Measurements from ENCODE around the gene HRAS.

Gene HRAS

DNA sequence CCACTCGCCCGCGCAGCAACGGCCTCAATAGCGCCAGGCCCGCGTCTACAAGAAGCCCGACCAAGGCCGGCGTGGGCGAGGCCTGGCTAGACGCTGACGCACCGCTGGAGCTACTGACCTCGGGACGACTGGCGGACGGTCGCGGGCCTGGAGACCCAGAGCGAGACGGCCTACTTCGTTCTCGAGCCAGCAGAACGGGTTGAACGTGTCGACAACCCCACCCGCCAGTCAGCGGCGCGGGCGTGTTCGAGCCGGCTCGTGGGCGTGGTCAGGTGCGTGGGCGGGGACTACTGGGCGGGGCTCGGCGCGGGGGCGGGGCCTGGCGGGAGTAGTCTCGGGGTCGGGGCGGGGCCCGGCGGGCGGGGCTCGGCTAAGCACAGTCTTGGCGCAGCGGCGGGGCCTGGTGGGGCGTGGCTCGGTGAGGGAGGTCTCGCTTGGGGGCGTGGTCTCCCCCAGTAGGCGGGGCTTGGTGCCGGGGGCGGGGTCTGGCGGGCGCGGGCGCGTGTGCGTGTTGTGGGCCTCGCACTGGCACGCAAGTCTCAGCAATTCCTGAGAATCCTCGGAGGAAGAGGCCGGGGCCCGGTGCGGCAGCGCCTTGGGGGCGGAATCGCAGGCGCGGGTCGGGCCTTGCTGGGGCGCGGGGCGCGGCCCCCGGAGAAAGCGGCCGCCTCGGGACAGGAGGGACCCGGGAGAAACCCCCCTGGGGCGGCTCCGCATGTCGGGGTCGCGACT is 28.2 kb downstream of the HRAS start, which contains the start of gene RNH1:
RNH1 (minus strand) TSS at position 248 of the 732 bp plus-strand sequence. CDS start 5,080 bp downstream, outside the sequence.
- DNase-seq: peak; percentile 91

DNA sequence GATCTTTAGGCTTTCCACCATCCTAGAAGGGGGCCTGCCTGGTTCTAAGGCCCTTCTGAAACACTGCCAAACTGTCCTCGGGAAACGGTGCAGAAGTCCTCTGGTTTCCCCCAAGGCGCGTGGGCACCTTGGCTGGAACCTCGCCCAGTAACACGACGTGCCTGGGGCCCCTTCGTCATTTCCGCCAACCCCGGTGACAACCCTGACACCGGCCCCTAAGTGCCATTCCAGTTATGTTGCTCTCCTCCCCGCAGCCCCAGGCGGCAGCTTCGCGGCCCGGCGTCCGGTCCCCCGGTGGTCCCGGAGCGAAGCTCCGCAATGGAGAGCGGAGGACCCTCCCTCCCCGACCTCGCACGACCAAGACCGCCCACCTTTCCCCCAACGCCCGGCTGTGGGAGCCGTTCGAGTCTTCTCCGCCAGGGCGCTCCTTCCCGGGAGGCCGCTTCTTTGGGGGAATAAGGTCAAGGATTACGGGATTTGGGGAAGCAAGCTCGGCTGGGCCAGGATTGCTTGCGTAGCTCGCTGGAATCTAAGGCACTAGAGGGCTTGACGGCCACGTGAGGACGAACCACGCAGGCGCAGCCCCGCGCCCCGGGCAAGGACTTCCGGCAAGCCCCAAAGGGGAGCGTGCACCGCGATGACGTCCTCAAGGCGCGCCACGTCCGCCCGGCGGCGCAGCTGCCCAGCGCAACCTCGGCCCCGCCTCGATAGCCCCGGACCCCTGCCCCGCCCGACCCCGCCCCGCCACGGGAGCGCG is 29.0 kb downstream of the HRAS start:
- peak; percentile 94 for DNase-seq

DNA sequence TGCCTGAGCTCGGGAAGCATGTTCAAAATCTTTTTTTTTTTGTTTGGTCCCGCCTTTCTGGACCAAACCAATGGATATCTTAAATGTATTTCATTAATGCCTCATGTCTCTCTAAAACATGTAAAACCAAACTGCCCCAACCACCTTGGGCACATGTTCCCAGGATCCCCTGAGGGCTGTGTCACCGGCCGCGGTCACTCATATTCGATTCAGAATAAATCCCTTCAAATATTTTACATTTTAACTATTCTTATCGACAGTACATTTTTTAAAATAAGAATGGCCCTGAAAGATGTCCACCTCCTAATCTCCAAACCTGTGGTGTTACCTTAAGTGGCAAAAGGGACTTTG is 30.4 kb downstream of the HRAS start:
- DNase-seq: no peak

DNA sequence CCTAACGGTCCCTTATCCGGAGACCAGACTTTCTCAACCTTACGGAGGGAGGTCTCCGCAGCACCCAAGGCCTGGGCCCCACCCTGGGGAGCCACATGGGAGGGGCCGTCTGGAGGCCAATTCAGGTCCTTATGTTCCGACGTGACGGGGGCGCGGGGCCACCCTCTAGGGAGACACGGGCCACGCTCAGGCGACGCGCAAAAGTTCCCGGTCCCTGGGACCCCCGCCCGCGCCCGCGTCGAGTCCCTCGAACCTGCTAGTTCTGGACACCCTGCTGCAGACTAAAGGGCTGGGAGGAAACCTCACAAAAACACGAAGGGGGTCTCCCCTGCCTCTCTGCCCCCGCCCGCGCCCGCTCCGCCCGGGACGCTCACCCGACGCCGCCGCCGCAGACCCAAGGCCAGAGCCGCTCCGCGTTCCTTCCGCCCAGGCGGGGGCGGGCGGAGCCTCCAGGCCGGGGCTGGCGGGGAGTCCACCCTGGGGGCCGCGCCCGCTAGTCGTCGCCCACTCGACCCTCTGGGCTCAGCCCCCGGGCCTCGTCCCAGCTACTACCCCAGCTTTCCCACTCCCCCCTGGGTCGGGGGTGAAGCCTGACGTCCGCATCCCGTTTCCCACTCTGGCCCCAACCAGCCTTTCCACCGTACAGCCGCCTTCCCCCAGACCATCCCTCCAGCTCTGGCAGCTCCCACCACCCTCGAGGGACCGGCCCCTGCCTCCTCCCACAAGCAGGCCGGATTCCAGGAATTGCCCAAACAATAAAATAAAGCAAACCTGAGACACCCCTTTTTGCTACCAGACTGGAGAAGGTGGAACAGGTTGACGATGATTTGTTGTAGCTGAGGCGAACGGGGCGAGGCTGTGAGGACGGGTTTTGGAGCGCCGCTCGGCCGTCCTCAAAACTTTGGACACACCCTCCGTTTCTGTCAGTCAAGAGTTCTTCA is 31.1 kb downstream of the HRAS start:
- DNase-seq: no peak

DNA sequence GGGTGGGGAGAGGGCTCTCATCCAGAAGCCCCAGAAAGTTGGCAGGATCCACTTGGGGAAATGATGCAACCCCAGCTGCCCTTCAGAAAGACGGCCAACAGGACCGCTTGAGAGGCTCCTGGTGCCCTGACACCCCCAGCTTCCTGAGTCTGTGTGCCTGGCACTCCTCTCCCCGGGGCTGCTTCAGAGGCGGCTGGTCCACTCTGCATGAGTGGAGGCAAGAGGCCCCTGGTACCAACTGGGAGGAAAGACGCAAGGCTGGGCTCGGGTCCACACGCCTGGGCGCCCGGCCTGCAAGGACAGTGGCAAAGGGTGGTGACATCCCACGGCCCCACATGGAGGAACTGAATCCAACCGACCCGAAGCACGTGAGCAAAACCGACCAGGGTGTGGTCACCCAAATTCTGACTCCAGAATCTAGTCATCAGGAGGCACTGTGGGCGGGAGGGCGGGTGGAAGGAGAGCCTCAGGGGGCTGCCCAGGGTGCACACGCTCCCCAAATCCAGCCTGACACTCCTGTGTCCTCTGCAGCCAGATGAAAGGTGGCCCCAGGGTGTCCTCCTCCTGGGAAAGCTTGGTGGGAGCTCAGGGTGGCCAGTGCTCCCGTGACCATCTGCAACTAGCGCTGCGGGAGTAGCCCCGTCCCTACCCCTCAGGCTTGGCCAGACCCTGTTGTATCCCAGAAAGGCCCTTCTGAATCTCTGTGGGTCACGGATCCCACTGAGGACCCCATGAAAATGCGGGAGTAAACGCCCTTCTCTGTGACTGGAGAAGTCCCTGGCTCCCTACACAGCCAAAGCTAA is 32.0 kb downstream of the HRAS start:
- no peak for DNase-seq

DNA sequence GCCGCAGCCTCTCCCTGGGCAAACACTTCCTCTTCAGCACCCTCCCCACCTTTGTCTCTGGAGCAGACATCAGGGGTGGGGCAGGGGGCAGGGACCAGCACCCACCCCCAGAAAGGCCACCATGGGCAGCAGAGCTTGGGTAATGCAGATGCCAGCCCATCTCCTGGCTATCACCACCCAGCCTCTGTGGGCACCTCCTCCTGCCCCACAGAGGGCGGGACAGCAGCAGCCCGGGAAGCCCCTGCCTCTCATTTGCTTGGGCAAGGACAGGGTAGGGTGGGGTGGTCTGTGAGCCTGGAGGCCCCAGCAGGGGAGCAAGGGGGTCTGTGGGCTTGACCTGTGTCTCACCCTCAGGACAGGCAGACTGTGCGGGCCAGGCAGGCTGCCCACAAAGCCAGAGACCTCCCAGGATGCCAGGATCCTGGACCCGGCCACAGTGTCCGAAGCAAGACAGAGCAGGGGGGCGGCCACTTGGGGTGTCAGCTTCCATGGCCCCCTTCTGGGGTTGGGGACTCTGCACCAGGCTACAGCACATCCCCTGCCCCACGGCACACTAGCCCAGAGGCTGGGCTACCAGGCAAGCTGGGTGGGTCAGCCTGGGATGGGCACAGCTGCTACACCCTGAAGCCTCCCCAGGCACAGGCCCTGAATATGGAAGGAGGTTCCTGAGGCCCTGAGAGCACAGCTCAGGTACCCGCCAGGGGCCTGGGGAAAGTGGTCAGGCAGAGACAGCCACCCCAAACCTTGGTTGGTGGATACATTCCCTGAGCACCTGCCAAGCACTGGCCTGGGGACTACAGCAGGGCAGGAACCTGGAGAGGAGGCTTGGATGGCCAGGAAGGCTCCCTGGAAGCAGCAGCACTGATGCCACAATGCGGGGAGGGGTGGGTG is 32.8 kb downstream of the HRAS start:
- no peak for DNase-seq

DNA sequence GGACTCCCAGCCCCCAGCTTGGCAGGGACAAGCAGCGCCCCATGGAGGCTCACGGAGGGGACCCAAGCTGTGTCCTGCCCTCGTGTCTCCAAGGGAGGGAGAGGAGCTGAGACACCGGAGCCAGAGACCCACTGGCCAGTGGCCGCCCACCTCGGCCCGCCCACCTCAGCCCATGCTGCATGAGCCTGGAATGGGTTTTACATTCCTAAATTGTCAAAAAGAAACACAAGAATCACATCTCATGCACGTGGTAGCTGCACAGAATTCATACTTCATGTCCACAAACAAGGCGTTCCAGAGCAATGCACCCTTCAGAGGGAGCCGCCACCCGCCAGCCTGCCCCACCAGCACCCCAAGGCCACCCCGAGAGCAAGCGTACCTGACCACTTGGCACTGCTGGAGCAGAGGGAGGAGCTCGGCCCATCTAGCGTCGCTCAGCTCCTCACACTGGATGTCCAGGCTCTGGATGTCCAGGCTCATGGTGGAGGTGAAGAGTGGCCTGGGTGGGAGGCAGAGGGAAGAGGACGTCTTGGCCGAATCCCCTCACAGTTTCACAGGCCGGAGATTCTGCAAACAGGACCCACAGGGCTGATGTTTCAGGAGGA is 33.6 kb downstream of the HRAS start:
- DNase-seq: no peak

DNA sequence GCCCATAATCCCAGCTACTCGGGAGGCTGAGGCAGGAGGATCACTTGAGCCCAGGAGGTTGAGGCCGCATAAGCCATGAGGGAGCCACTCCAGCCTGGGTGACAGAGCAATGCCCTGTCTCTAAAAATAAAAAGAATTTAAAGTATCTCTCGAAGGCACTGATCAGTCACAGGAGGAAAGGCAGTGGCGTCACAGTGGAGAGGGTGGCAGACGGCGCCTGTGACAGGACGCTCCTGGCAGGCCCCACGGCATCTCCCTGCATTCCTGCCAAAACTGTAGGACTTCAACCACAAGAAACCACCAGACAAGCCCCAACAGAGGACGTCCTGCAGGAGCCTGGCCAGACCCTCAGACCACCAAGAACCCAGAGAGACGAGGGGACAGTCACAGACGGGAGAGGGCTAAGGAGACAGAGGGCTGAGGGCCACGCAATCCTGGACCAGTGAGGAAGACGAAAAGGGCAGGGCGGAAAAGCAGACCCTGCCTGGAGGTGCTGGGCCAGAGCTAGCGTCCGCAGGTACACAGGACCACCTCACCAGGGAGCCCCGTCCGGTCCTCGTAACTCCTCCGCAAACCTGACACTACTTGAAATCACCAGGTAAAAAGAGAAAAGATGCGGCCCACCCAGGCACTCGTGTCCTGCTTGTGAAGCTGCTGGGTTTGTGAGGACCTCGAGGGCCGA is 34.2 kb downstream of the HRAS start:
- DNase-seq: no peak

DNA sequence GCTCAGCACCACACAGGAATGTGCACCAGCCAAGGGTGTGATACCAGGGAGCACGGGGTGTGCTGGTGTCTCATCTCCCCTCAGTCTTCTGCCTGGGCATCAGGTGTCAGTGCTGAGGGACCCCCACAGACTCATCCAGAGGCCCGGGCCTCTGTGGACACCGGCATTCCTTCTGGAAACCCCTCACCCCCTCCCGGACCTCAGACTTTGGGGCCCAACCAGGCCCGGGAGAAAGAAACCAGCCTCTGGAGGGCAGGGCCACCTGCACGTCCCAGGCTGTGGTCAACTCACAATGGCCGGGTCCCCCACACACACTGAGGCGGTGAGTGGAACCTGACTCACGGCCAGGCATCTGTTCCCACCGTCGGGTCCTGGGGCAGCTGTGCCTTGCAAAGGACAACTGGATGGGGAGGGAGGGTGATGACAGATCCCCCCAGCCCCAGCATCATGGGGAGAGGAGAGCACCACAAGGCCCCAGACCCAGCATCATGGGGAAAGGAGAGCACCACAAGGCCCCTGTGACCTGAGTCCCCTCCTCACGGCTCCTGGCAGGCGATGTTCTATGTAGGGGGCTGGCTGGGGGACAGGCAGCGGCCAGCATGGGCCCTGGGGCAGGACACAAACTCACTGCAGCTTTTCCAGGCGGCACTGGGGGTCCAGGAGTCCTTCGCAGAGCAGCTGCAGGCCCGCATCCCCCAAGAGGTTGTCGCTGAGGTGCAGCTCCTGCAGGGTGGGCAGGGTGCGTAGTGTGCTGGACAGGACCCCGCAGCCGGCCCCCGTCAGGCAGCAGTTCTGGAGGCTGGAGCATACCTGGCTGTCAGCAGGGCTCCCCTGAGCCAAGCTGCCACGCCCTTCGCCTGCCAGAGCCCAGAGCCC is 35.9 kb downstream of the HRAS start:
- no peak for DNase-seq

DNA sequence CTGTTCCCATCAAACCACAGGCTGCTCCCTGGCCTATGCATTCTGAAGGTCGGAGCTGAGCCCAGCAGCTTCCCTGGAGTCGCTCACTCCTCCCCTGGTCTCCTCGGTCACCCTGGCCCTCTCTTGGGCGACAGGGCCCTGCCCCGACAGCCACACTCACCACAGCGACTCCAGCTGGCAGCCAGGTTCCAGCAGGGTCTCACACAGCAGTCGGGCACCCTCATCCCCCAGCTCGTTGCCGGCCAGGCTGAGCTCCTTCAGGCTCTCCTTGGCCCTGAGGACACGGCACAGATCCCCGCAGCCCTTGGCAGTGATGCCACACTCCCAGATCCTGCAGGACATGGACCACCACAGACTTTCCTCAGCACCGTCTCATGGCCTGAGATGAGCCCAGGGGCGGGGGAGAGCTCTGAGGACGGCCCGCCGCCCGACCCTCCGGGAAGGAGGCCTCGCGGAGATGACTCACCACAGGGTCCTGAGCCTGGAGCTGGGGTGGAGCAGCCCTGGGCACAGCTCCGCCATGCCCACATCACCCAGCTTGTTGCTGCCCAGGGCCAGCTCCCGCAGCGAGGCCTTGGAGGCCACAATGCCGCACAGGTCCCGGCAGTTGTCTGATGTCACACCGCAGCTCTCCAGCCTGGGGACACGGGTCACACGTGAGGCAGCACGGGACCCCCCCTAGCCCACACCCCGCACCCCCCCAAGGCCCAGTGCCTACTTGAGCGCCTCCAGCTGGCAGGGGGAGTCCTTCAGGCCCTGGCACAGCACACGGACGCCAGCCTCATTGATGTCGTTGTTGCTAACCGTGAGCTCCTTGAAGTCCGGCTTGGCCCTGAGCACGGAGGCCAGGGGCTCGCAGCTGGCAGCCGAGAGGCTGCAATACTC is 36.8 kb downstream of the HRAS start:
- DNase-seq: no peak

DNA sequence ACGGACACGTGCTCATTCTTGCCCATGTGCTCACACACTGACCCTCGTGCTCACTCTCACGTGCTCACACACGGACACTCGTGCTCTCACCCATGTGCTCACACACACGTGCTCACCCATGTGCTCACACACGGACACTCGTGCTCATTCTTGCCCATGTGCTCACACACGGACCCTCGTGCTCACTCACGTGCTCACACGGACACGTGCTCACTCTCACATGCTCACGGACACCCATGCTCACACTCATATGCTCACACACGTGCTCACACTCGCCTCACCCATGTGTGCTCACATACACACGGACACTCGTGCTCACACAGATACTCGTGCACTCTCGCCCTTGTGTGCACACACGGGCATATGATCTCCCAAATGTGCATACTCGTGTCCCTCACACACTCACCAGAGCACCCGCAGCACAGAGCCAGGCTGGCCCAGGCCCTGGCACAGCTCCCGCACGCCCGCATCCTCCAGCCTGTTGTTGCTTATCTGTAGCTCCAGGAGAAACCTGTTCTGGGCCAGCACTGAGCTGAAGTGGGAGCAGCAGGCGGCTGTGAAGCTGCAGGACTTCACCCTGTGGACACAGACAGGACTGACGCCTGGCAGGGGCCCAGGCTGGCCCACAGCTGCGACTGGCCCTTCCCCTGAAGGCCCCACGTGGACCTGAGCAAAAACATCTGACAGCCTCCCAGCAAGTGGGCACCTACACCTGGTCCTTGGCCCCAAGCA is 37.6 kb downstream of the HRAS start:
- DNase-seq: no peak

DNA sequence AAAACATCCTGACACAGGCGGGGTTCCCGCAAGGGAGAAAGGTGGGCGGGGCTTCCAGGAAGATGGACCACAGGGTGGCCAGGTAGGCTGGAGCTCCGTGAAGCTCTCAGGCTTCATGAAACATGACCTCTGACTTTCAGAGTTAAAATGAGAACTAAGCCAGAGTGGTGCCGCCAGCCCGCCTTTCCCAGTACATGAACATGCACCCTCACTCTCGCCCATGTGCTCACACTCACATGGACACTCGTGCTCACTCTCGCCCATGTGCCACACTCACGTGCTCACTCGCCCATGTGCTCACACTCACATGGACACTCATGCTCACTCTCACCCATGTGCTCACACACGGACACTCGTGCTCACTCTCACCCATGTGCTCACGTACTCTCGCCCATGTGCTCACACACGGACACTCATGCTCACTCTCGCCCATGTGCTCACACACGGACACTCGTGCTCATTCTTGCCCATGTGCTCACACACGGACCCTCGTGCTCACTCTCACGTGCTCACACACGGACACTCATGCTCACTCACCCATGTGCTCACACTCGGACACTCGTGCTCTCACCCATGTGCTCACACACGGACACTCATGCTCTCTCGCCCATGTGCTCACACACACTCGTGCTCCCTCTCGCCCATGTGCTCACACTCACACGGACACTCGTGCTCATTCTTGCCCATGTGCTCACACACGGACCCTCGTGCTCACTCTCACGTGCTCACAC is 38.4 kb downstream of the HRAS start:
- no peak for DNase-seq

DNA sequence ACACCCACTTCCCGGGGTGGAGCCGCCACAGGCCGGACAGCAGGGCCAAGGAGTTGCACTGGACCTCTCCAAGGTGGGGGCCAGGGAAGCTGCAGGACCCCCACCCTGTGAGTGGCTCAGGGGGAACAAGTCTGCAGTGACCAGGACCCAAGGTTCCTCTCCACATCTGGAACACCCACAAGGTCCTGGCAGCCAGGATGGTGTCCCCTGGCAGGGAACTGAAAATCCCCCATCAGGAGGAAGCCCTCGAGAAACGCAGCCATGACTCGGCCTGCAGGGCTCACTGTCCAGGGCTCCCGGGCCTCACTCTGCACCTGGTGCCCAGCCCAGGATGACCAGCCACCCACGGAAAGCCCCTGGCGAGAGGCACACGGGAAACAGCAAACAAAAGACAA is 39.8 kb downstream of the HRAS start:
- DNase-seq: no peak

DNA sequence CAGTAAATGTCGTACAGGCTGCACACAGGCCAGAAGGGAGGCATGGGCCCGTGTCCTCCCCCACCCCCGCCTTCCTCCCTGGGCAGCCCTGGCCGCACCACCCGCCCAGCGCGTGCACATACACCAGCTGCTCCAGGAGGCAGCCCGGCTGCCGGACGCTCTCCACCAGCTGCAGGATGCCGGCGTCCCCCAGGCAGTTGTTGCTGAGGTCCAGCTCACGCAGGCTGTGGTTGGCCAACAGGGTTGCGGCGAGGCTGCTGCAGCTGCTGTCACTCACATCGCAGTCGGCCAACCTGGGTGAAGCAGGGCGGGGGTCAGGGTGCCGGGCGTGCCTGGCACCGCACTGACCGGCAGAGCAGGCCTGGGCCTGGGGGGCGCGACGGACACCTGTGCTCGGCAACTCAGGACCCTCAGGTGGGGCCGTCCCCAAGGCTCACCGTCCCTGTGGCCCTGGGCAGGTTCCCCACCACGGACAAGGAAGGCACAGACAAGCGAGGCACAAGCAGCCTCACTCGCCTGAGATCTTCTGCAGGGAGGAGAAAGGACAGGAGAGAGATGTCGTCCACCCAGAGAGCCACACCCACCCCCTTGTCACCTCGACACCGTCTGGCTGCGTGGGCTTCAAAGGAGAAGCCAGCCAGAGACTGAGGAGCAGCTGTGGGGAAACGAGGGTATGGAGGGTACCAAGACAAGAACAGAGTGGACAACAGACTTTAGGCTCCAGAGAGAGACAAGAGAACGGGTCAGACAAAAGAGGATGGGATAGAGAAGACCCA is 40.4 kb downstream of the HRAS start:
- no peak for DNase-seq

DNA sequence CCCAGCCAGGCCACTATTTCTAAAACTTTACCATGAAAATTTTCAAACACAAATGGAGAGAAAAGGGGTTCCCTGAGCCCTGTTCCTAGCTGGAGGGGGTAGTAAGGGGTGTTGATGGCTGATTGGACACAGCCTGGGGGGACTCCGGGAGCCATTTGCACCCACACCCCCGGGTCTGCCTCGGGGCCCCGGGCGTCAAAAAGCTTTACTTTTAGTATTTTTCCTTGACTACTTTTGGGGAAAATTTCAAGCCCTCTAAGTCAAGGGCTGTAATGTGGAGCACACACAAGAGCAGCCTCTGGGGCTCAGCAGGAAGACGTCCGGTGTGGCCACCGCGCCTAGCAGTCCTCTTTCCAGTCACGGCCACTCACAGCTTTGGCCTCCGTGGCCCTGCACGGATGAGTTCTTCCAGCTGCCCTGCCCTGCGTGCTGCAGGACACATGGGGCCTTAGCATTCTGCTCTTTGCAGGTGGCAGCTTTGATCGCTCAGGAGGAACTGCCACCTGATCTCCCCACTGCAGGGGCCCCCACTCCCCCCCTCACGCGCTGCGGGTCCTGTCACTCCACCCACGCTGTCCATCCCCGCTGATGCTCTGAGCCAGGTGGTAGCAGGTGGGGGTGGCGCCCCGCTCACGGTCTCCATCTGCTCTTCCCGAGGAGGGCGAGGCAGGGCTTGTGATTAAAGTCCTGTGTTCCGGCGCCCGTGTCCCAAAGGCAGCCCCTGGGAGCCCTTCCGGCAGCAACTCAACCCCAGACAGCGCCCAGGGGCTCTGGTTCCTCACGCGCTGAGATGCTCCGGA is 42.7 kb downstream of the HRAS start:
- DNase-seq: no peak

Measured in RPMI8226 (cell line).